HEK293T (cell line): ENCODE results near the gene LPIN3.
A peak's percentile ranks its signal among the peaks of the same experiment; 100 is the strongest.

Source experiments
- CTCF ChIA-PET: fragments of 350-600 bp; formaldehyde crosslinking; extraction: SDS; loops from one replicate; lab custom pipeline; 2021; ENCODE audit warnings: antibody characterized with exemption, inconsistent platforms; lab: Yijun Ruan, JAX
- POLR2A ChIA-PET: fragments of 350-600 bp; formaldehyde crosslinking; extraction: SDS; loops from one replicate; lab custom pipeline; 2020; ENCODE audit warnings: antibody characterized with exemption, inconsistent platforms; lab: Yijun Ruan, JAX
- DNase-seq: peaks from one replicate; pipeline ENCODE4 v3.0.0; 2012; ENCODE audit warnings: mixed read lengths; ENCODE audit errors: extremely low spot score
- ARNT ChIP-seq: fragments of 450-650 bp; IDR thresholded peaks from 2 replicates; pipeline ENCODE4 v1.6.1; 2017; ENCODE audit warnings: mild to moderate bottlenecking
- BHLHE40 ChIP-seq: fragments of 450-650 bp; IDR thresholded peaks from 2 replicates; pipeline ENCODE4 v1.6.1; 2016; ENCODE audit warnings: mild to moderate bottlenecking, moderate library complexity, borderline replicate concordance
- CTBP1 ChIP-seq: fragments of 450-650 bp; IDR thresholded peaks from 2 replicates; pipeline ENCODE4 v1.6.1; 2016; ENCODE audit warnings: borderline replicate concordance
- ELF4 ChIP-seq: fragments of 450-650 bp; IDR thresholded peaks from 2 replicates; pipeline ENCODE4 v1.6.1; 2017; ENCODE audit warnings: antibody characterized with exemption
- FOXA1 ChIP-seq: fragments of 450-650 bp; IDR thresholded peaks from 2 replicates; pipeline ENCODE4 v1.6.1; 2016; ENCODE audit warnings: mild to moderate bottlenecking
- FOXK2 ChIP-seq: fragments of 450-650 bp; IDR thresholded peaks from 2 replicates; pipeline ENCODE4 v1.6.1; 2016; ENCODE audit warnings: mild to moderate bottlenecking
- FOXM1 ChIP-seq: fragments of 450-650 bp; IDR thresholded peaks from 2 replicates; pipeline ENCODE4 v1.6.1; 2017; ENCODE audit warnings: mild to moderate bottlenecking, borderline replicate concordance
- HDGF ChIP-seq: fragments of 450-650 bp; IDR thresholded peaks from 2 replicates; pipeline ENCODE4 v1.6.1; 2017; ENCODE audit warnings: antibody characterized with exemption, borderline replicate concordance
- L3MBTL2 ChIP-seq: fragments of 450-650 bp; conservative IDR thresholded peaks from 2 replicates; pipeline ENCODE4 v1.6.1; 2016; ENCODE audit warnings: mild to moderate bottlenecking
- LEF1 ChIP-seq: fragments of 450-650 bp; IDR thresholded peaks from 2 replicates; pipeline ENCODE4 v1.6.1; 2017; ENCODE audit warnings: mild to moderate bottlenecking, borderline replicate concordance
- NFRKB ChIP-seq: fragments of 450-650 bp; IDR thresholded peaks from 2 replicates; pipeline ENCODE4 v1.6.1; 2016; ENCODE audit warnings: mild to moderate bottlenecking, moderate library complexity
- PKNOX1 ChIP-seq: fragments of 450-650 bp; IDR thresholded peaks from 2 replicates; pipeline ENCODE4 v1.6.1; 2016
- SP1 ChIP-seq: fragments of 450-650 bp; IDR thresholded peaks from 2 replicates; pipeline ENCODE4 v1.6.1; 2017
- SUZ12 ChIP-seq: fragments of 450-650 bp; IDR thresholded peaks from 2 replicates; pipeline ENCODE4 v1.6.1; 2016; ENCODE audit warnings: mild to moderate bottlenecking
- TARDBP ChIP-seq: fragments of 450-650 bp; IDR thresholded peaks from 2 replicates; pipeline ENCODE4 v1.6.1; 2016
- ZNF384 ChIP-seq: fragments of 450-650 bp; IDR thresholded peaks from 2 replicates; pipeline ENCODE4 v1.6.1; 2016

LPIN3 gene

DNA sequence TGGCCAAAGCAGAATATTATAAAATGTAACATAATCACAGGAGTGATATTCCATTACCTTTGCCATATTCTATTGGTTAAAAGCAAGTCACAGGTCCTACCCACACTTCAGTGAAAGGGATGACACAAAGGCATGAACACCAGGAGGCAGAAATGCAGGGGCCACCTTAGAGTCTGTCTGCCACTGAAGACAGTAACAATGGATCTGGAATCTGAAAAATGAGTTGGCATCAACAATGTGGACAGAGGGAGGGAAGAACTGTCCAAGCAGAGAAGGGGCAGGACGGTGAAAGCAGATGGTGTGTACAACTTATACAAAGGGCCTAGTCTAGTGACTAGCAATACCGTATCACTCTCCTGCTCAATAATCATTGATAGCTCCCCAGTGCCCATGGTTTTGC lies 6.6 kb upstream of the LPIN3 start:
- POLR2A ChIA-PET: no interaction called here
- CTCF ChIA-PET: no interaction called here
- TF ChIP-seq ARNT (no peak), FOXA1 (no peak), CTBP1 (no peak), BHLHE40 (no peak), ELF4 (no peak), LEF1 (no peak), L3MBTL2 (no peak), FOXM1 (no peak), FOXK2 (no peak), PKNOX1 (no peak), SP1 (no peak), TARDBP (no peak), NFRKB (no peak), HDGF (no peak), SUZ12 (no peak)
- no peak for DNase-seq

DNA sequence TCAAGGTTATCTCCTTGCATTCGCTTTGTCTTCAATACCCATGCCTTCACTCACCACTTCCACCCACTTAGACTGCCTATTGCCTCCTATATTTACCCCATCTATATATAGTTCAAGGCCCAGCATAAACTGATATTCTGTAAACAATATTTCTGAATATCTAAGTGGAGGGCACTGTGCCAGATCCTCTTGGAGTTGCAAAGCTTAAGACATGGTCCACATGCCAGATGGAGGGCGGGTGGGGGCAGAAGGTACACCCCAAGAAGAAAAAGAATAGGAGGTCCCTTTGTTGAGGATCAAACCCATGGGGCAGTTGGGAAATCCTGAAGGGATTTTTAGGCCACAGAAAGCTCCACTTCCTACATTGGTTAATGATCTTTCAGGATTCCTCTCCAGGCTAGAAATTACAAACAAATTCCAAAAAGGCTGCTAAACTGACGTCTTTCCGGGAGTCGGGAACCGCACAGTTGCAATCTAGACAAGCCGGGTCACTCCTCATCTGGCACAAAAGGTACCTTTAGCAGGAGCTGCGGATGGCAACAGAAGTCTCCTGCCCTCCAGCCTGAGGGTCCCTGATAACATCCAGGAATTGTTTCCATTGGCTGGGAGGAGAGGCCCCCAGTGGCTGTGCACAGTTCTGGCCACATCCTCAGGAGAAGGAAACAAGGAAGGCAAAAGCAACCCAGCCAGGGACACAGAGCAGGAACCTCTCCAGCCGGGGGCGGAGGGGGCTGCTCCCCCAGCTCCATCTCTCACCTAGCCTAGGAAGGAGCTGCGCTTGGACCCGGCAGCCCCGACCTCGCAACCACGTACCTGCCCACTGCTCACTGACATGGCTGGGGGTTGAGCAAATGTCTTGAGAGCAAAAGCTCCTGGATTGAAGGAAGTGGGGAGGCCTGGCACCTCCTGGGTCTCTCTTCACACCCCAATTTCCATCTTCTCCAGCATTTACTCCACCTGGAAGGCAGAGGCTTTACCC lies 5.9 kb upstream of the LPIN3 start:
- TF ChIP-seq LEF1: no peak
- no peak for TF ChIP-seq FOXM1
- TF ChIP-seq ARNT: no peak
- no peak for TF ChIP-seq ZNF384
- TF ChIP-seq HDGF: no peak
- TF ChIP-seq SP1: no peak
- no peak for TF ChIP-seq BHLHE40
- no peak for DNase-seq
- ChIA-PET CTCF (interaction anchor here (0.6 kb wide), 1 partner anchor 102 kb away, joined by 3 read pairs; no protein-coding TSS in a partner anchor), POLR2A (no interaction called here)

- ChIA-PET POLR2A (no interaction called here), CTCF (no interaction called here)
- DNase-seq: no peak
- TF ChIP-seq SP1: no peak
- TF ChIP-seq SUZ12: no peak
- TF ChIP-seq FOXA1: no peak
- TF ChIP-seq FOXM1: no peak
- no peak for TF ChIP-seq ZNF384
- no peak for TF ChIP-seq L3MBTL2
- TF ChIP-seq CTBP1: no peak
- TF ChIP-seq FOXK2: no peak
- no peak for TF ChIP-seq TARDBP
- no peak for TF ChIP-seq NFRKB
- TF ChIP-seq ELF4: no peak
- no peak for TF ChIP-seq ARNT
- no peak for TF ChIP-seq PKNOX1
- TF ChIP-seq HDGF: no peak
- TF ChIP-seq LEF1: no peak
- no peak for TF ChIP-seq BHLHE40
Measured at GRCh38 chr20:41335591-41335990, 5.0 kb upstream of the LPIN3 start.

DNA sequence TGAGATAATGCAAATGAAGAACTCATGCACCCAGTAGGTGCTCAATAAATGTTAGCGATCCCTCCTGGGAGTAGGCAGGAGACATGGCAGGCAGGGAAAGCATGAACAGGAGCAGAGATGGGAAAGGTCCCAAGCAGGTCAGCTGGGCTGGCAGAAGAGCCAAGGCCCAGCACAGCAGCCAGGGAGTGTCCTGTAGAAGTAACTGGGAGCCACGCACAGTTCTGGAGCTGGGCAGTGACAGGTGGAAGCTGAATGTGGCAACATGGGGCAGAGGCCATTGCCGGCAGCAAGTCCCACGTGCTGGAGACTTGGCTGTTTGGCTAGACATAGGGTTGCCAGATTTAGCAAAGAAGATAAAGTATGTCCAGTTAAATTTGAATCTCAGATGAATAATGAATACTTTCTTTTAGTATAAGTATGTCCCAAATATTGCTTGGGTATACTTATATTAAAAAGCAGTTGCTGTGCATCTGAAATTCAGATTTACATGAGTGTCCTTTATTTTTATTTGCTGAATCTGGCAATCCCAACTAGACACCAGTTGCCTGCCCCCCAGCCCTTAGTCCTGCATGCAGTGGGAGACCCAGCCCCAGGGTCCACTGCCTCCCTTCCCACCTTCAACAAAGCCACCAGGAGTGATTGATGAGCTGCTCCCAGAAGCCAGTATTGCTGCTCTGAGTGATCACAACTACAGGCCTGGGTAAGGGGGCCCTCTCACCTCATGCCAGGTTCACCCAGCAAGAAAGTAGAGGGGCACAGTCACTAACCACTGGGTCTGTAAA lies 3.7 kb upstream of the LPIN3 start:
- no peak for DNase-seq
- TF ChIP-seq SUZ12 (no peak), NFRKB (no peak), SP1 (no peak), FOXA1 (no peak), LEF1 (no peak), CTBP1 (no peak), HDGF (no peak), ARNT (no peak), BHLHE40 (no peak), TARDBP (no peak), FOXK2 (no peak), L3MBTL2 (no peak), ELF4 (no peak), PKNOX1 (no peak), FOXM1 (no peak), ZNF384 (no peak)
- POLR2A ChIA-PET: interaction anchor here (1.5 kb wide), 1 partner anchor 18 kb away, joined by 3 read pairs; no protein-coding TSS in a partner anchor
- CTCF ChIA-PET: interaction anchor here (1.4 kb wide), 1 partner anchor 164 kb away, joined by 7 read pairs; no protein-coding TSS in a partner anchor

DNA sequence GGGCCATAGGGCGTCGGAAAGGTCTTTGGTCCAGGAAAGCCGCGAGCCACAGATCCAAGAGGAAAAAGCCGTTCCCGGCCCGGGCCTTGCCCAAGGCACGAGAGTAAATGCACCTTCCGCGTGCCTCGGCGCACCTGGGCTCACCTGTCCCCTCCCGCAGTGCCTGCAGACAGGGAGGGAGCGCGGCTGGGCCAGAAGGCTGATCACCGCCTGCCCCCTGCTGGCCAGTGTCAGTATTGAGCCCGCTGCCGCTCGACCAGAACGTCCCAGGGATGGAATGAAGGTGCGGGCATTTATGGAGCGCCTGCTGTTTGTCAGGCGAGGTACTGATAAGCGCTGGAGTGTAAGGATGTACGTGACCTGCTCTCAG lies 679 bp upstream of the LPIN3 start:
- peak; percentile 81 for DNase-seq
- CTCF ChIA-PET: interaction anchor here (0.6 to 2.9 kb wide), 19 partner anchors 10 to 205 kb away, joined by 3 to 23 read pairs (median 4); no protein-coding TSS in a partner anchor
- POLR2A ChIA-PET: interaction anchor here (1.0 kb wide), 1 partner anchor 22 kb away, joined by 3 read pairs; the partner anchor contains the start of gene ZHX3

More for the DNA sequence above, 679 bp upstream of the LPIN3 start:
- no peak for TF ChIP-seq PKNOX1
- no peak for TF ChIP-seq LEF1
- TF ChIP-seq ARNT: no peak
- no peak for TF ChIP-seq FOXM1
- TF ChIP-seq CTBP1: peak; percentile 41; the same call in 1 of the 2 replicates
